Ovary (tissue), 9 donors: ENCODE results near the gene SLIT1. TPM values are rescaled to one million over a fixed set of nuclear protein-coding genes. Genes with fewer than 3 reads are reported as not detected.
"Not testable (repeated sequence)": the region's sequence is repeated elsewhere in the genome, so short reads cannot be mapped to it uniquely, and the experiment has no call there.

ENCODE experiments used
- DNase-seq, 5 donors: peaks; one replicate each; pipeline ENCODE4 v3.0.0-alpha.2; 2019 to 2020
- H3K27ac ChIP-seq, 2 donors: fragments of 200-600 bp; one replicate each; pipeline versions ENCODE4 v1.5.1 to v1.8.0; 2019 to 2022
- H3K27me3 ChIP-seq: fragments of 200-600 bp; one replicate; pipeline ENCODE4 v1.8.0; 2022
- H3K36me3 ChIP-seq: fragments of 200-600 bp; sonication (generic); one replicate; pipeline ENCODE4 v1.5.1; 2019
- H3K4me1 ChIP-seq: one replicate; pipeline ENCODE4 v1.8.1; 2013; ENCODE audit warnings: mild to moderate bottlenecking, moderate library complexity; ENCODE audit not compliant: insufficient read depth
- H3K4me3 ChIP-seq: fragments of 200-600 bp; sonication (generic); one replicate; pipeline ENCODE4 v1.5.1; 2017
- H3K9me3 ChIP-seq, 2 donors: fragments of 200-600 bp in 1 of 2; sonication (generic) in 1 of 2; one replicate each; pipeline versions ENCODE4 v1.5.1 to v1.8.1; 2013 to 2019; ENCODE audit warnings: mild to moderate bottlenecking in 1 of 2, moderate library complexity in 1 of 2
- EP300 ChIP-seq: sonication (generic); formaldehyde crosslinking; IDR thresholded peaks from one replicate; pipeline ENCODE4 v1.6.1; 2017; ENCODE audit warnings: antibody characterized with exemption
- POLR2A ChIP-seq: fragments of 450-650 bp; IDR thresholded peaks from one replicate; pipeline ENCODE4 v1.6.1; 2017; ENCODE audit warnings: antibody characterized with exemption, mild to moderate bottlenecking, moderate library complexity
- WGBS, 3 donors: extraction: QIAGEN DNeasy Blood & Tissue Kit in 1 of 3; methylation state at CpG; one replicate each; pipeline versions ENCODE4 v1.1.5 to v1.1.7; 2013 to 2017; 5-methylcytosine and 5-hydroxymethylcytosine counted together
- intact Hi-C, 4 donors: fragments of 100-400 bp; cut with DNase I; formaldehyde crosslinking; loops; one replicate each; pipeline versions ENCODE4 v1.11.0 to v1.15.1; 2022 to 2023
- polyA plus RNA-seq, 2 donors: library from polyadenylated mRNA; stranded (reverse); fragments of 200-250 nt in 1 of 2; fragments of 350-450 nt in 1 of 2; fragmentation: Illumina TruSeq in 1 of 2; extraction: RNeasy Lipid Tissue Mini Kit (QIAGEN cat#74804) in 1 of 2; gene quantifications; one replicate each; pipeline ENCODE4 v1.2.3, GENCODE V29; 2013 to 2014
- total RNA-seq, 7 donors: library from RNA; depleted of rRNA in 2 of 7; stranded (reverse); fragments of >200 nt in 2 of 7; fragmentation: NEBNext Ultra II Directional in 3 of 7; extraction: Animal tissue kit (Norgen Biotek cat#: 25700) in 3 of 7; gene quantifications; one replicate each; pipeline versions ENCODE4 v1.1.0 to v1.2.4, GENCODE V29; 2016 to 2023
- TF ChIP-seq, protein P1 (sequence below), 3 donors: fragments of 450-650 bp in 2 of 3; fragments of 200-600 bp in 1 of 3; IDR thresholded peaks; one replicate each; pipeline versions ENCODE4 v1.5.1 to v1.8.0; 2016 to 2022; ENCODE audit warnings: antibody characterized with exemption in 3 of 3, mild to moderate bottlenecking in 1 of 3
- donor health status: DM: no; HTN: no; CAD: no; lungs with moderate emphysema.
- donor health status: DM: no; HTN: no; CAD: no.
- donor health status: Bipolar disorder and iron deficiency.
- donor health status: DM: yes; HTN: yes; CAD: no.
- donor health status: DM: no; HTN: no; CAD: no.
- donor health status: DM: yes; HTN: yes; CAD: no.

SLIT1 gene
- total and polyA plus RNA-seq, 9 donors = under 0.01 to 0.62 (median 0.25) TPM

DNA sequence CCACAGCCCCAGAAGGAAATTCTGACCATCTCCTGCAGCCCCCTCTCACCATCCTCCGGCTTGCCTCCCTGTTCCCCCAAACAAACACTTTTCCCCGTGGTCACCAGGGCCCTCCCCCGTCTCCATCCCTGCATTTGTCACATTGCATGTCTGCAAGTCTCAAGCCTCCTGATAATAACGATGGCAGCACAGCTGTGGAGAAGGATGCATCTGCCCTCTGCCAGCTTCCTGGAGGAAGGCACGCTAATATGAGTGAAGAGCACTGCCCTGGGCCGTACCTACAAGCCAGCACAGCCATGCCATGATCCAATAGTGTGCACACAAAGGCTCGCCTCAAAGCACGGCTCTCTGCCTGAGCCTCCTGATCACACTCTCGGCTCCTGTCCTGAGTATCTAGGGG is 98.5 kb downstream of the SLIT1 start:
- no peak for DNase-seq
- no peaks in the 10 kb centered on the region for H3K4me1 ChIP-seq
- no peak overlapping the region for H3K4me3 ChIP-seq
- TF ChIP-seq EP300 (no peak), POLR2A (no peak)
- TF ChIP-seq, protein P1, sequence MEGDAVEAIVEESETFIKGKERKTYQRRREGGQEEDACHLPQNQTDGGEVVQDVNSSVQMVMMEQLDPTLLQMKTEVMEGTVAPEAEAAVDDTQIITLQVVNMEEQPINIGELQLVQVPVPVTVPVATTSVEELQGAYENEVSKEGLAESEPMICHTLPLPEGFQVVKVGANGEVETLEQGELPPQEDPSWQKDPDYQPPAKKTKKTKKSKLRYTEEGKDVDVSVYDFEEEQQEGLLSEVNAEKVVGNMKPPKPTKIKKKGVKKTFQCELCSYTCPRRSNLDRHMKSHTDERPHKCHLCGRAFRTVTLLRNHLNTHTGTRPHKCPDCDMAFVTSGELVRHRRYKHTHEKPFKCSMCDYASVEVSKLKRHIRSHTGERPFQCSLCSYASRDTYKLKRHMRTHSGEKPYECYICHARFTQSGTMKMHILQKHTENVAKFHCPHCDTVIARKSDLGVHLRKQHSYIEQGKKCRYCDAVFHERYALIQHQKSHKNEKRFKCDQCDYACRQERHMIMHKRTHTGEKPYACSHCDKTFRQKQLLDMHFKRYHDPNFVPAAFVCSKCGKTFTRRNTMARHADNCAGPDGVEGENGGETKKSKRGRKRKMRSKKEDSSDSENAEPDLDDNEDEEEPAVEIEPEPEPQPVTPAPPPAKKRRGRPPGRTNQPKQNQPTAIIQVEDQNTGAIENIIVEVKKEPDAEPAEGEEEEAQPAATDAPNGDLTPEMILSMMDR (IDR thresholded peaks at IDR 0.05) = no peak
- H3K36me3 ChIP-seq = no peaks in the 10 kb centered on the region
- no peak overlapping the region for H3K27ac ChIP-seq
- H3K9me3 ChIP-seq = no peaks in the 10 kb centered on the region
- intact Hi-C loops = no loop called here
- 66 to 73% (median 68%) methylated on average over 9 of the region's 9 CpGs for WGBS, 3 donors
- no peaks in the 10 kb centered on the region for H3K27me3 ChIP-seq

DNA sequence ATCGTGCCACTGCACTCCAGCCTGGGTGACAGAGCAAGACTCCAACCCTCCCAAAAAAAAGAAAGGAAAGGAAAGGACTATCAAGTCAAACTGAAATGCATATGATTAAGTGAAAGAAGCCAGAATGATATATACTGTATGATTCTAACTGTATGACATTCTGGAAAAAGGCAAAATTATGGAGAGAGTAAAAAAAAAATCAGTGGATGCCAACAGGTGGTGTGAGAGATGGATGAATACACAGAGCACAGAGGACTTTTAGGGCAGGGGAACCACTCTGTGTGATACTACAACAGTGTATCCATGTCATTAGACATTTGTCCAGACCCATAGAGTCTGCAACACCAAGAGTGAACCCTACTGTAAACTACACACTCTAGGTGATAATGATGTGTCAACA is 99.2 kb downstream of the SLIT1 start:
- Histone ChIP-seq H3K4me1 (no peaks in the 10 kb centered on the region), H3K27ac (no peak overlapping the region), H3K9me3 (no peaks in the 10 kb centered on the region), H3K27me3 (no peaks in the 10 kb centered on the region), H3K36me3 (no peaks in the 10 kb centered on the region), H3K4me3 (no peak overlapping the region)
- intact Hi-C loops = no loop called here
- no peak for DNase-seq
- TF ChIP-seq POLR2A = no peak
- no peak for TF ChIP-seq EP300
- TF ChIP-seq, protein P1 (IDR thresholded peaks at IDR 0.05) = no peak
- WGBS, 3 donors = 88 to 97% (median 89%) methylated on average over 1 of the region's 1 CpG

DNA sequence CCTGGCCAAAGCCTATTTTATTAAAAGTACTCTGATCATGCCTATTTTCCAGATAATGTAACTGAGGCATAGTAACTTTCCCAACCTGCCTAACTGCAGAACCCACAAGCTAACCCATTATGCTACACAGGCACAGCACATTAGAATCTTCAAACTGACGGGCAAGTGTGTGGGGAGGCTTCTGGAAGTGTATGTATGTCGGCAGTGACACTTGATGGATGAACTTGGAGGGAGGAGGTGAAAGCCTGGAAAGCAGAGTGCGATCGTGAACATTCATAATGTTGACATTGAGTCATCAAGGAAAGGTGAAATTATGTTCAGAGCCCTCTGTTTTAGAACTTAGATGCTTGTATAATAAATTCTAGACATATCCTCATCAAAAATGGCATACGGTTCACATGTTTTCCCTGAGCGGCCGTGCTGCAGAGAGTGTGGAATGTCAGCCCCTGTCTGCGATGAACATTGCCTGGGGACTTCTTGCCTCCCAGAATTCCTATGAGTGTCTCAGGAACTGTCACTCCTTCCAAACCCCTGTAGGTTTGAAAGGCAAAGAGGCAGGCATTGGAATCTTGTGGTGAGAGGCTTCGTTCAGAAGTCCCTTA is 102.4 kb downstream of the SLIT1 start:
- H3K4me1 ChIP-seq = no peaks in the 10 kb centered on the region
- DNase-seq = no peak
- no peaks in the 10 kb centered on the region for H3K27me3 ChIP-seq
- intact Hi-C loops = no loop called here
- no peaks in the 10 kb centered on the region for H3K36me3 ChIP-seq
- no peak overlapping the region for H3K27ac ChIP-seq
- no peak overlapping the region for H3K4me3 ChIP-seq
- TF ChIP-seq, protein P1 (IDR thresholded peaks at IDR 0.05) = no peak
- TF ChIP-seq EP300 (no peak), POLR2A (no peak)
- WGBS, 3 donors = 41 to 48% (median 42%) methylated on average over 9 of the region's 9 CpGs
- no peaks in the 10 kb centered on the region for H3K9me3 ChIP-seq

DNA sequence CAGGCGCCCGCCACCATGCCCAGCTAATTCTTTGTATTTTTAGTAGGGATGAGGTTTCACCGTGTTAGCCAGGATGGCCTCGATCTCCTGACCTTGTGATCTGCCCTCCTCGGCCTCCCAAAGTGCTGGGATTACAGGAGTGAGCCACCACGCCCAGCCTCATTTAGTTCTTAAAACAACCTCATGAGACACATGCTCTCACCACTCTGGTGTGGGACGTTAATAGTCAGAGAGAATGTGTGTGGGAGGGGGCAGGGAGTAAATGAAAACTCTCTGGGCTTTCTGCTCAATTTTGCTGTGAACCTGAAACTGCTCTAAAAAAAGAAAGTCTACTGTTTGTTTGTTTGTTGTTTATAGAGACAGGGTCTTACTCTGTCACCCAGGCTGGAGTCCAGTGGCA is 103.2 kb downstream of the SLIT1 start:
- H3K27ac ChIP-seq, H3K27me3 ChIP-seq, H3K9me3 ChIP-seq, H3K36me3 ChIP-seq, H3K4me1 ChIP-seq, DNase-seq, H3K4me3 ChIP-seq, intact Hi-C loops: not testable (repeated sequence)
- WGBS, 3 donors = 64 to 72% (median 66%) methylated on average over 7 of the region's 7 CpGs

DNA sequence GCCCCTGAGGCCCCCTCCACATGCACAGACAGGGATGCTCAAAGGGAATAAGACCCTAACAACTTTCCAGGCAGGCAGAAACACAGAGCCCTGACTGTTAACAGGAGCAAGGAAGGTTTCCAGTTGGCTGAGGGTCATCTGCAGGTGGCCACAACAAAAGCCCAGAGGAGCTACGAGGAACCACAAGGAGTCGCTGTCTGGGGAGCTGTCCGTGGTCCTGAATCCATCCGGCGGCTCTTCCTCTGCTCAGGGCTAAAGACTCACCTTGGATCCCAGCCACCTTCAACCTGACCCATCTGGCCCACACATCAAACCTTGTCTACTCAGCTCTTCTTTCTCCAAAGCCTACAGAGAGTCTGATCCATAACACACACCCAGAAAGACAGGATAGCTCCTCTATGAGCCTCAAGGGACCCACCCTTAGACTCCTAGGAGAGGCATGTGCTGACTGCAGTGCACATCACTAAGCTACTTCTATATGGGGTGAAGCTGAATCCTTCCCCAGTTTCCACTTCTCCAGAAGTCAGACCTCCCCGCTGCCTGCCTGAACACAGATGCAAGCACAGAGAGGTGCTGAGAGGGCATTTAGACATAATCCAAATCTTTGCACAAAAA is 104.0 kb downstream of the SLIT1 start:
- Histone ChIP-seq H3K27me3 (no peaks in the 10 kb centered on the region), H3K9me3 (no peaks in the 10 kb centered on the region), H3K27ac (no peak overlapping the region), H3K4me1 (no peaks in the 10 kb centered on the region), H3K36me3 (no peaks in the 10 kb centered on the region), H3K4me3 (no peak overlapping the region)
- WGBS, 3 donors = 11 to 12% (median 11%) methylated on average over 6 of the region's 6 CpGs
- intact Hi-C loops = no loop called here
- DNase-seq = peak; percentile 28 to 67 (median 47)
- TF ChIP-seq POLR2A = no peak
- no peak for TF ChIP-seq EP300
- TF ChIP-seq, protein P1 (IDR thresholded peaks at IDR 0.05) = peak in 1 of 3 donors; percentile 8
